Ishikawa (cell line): ENCODE data around the gene GABRB1.

ENCODE experiments used
- CEBPB ChIP-seq: IDR thresholded peaks from 2 replicates; pipeline ENCODE4 v1.6.1; 2012
- FOXM1 ChIP-seq: IDR thresholded peaks from 2 replicates; pipeline ENCODE4 v1.6.1; 2012; ENCODE audit warnings: low read depth, borderline replicate concordance
- MAX ChIP-seq: IDR thresholded peaks from 2 replicates; pipeline ENCODE4 v1.6.1; 2012

- TF ChIP-seq CEBPB (no peak), FOXM1 (no peak), MAX (no peak)
Observed at GRCh38 chr4:47342796-47343195, 311.4 kb downstream of the GABRB1 start.
